ENCODE data around the gene BAD. TPM values are rescaled to one million over a fixed set of nuclear protein-coding genes. Genes with fewer than 3 reads are reported as not detected.

Gene BAD
- total RNA-seq, 1 experiment from 2014 or later, result 23.3 TPM

DNA sequence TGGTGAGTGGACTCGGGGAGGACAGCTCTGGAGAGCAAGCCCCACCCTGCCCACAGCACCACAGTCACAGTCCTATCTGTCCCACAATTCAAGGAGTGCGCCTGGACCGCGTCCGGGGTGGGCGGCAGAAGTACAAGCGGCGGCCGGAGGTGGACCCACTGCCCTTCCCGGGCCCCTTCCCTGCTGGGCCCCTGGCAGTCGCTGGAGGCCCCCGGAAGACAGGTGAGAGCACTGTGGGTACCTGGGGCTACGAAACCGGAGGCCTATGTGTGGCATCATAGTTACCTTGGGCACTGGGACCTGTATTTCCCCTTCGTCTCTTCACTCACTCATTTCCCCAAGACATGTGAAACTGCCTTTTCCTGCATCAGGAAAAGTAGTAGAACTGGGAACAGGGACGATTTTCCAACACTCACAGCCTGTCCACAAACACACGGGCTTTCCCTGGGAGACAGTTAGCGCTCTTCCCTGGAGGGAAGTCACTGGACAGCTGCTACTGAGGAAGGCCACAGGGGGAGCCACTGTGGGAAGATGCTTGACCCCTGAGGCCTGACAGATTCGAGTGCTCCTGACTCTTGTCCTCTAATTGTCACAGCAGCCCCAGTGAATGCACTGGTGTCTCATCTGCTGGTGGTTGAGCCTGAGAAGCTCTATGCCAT lies 29.8 kb upstream of the BAD start:
- H2BK5ac ChIP-seq (ENCODE audit: insufficient read length, low read length), result no peak overlapping the region
- no peak overlapping the region for H3K56ac ChIP-seq (ENCODE audit: insufficient read length, low read depth, low read length)
- Mint-ChIP-seq H3K9me3 (no peaks in the 10 kb centered on the region), H3K27me3 (ENCODE audit: low read depth) (no peaks in the 10 kb centered on the region), H3K4me1 (peaks cover 11 to 13% of the 10 kb centered on the region in 2 experiments), H3K4me3 (peak overlapping the region in 1 of 2 experiments; percentile 29; a peak in 2 of 5 replicates), H3K27ac (peak overlapping the region in 2 of 3 experiments; percentile 76 to 95; a peak in 5 of 7 replicates), H3K36me3 (ENCODE audit: insufficient read depth in 1 of 3, low read depth in 3 of 3) (peaks cover 18 to 41% (median 20%) of the 10 kb centered on the region in 3 experiments; a peak in 6 of 7 replicates)
- H2BK15ac ChIP-seq (ENCODE audit: low read depth, low read length), result no peak overlapping the region
- no peak overlapping the region for H2BK20ac ChIP-seq (ENCODE audit: low read depth, low read length, poor library complexity, severe bottlenecking)
- no peak overlapping the region for H2AFZ ChIP-seq (ENCODE audit: low read length)
- no peak overlapping the region for H2BK120ac ChIP-seq (ENCODE audit: low read depth, low read length, poor library complexity, severe bottlenecking)
- H3T11ph ChIP-seq (ENCODE audit: low read length), result no peak overlapping the region
- DNase-seq, result no peak
- no peak overlapping the region for H3K27ac ChIP-seq (ENCODE audit: insufficient read length, low read depth, low read length)
- H3K4ac ChIP-seq (ENCODE audit: low read depth, low read length), result no peak overlapping the region
- H4K91ac ChIP-seq (ENCODE audit: insufficient read length, low read depth, low read length), result no peak overlapping the region
- no peak overlapping the region for H3K9ac ChIP-seq (ENCODE audit: extremely low read depth, insufficient read length, low read length)
- no peak overlapping the region for H3K4me2 ChIP-seq (ENCODE audit: insufficient read depth, insufficient read length, low read length)
- no peaks in the 10 kb centered on the region for H3K79me1 ChIP-seq (ENCODE audit: insufficient read depth, low read depth, low read length, poor library complexity, severe bottlenecking)
- WGBS (ENCODE audit: extremely low coverage, insufficient read length, low lambda C conversion rate), result no CpG with 5 or more reads among the region's 19 CpGs
- no peaks in the 10 kb centered on the region for H3K27me3 ChIP-seq (ENCODE audit: insufficient read depth, low read length)
- H2AK5ac ChIP-seq (ENCODE audit: insufficient read length, low read length), result no peak overlapping the region
- TF ChIP-seq CTCF (conservative IDR thresholded peaks at IDR 0.05), result peak; percentile 49
- H3K14ac ChIP-seq (ENCODE audit: insufficient read depth, low read length), result no peak overlapping the region
- H3K23me2 ChIP-seq (ENCODE audit: insufficient read length, low read depth, low read length, poor library complexity, severe bottlenecking), result peaks cover 3% of the 10 kb centered on the region
- H2BK12ac ChIP-seq (ENCODE audit: insufficient read length, low read depth, low read length), result no peak overlapping the region
- no peak overlapping the region for H4K5ac ChIP-seq (ENCODE audit: insufficient read length, low read depth, low read length)
- H3K9me3 ChIP-seq (ENCODE audit: control insufficient read depth, low read depth, low read length), result no peaks in the 10 kb centered on the region
- H3K4me1 ChIP-seq (ENCODE audit: insufficient read depth, low read length), result no peaks in the 10 kb centered on the region
- no peak overlapping the region for H4K8ac ChIP-seq (replicated peaks; ENCODE audit: insufficient read length, low read depth, low read length)
- H3K79me2 ChIP-seq (ENCODE audit: insufficient read depth, low read length), result peaks cover 4% of the 10 kb centered on the region; the same call in 1 of the 2 replicates
- H4K20me1 ChIP-seq (ENCODE audit: control insufficient read depth, insufficient read depth, insufficient read length), result no peaks in the 10 kb centered on the region
- no peak overlapping the region for H3K23ac ChIP-seq (ENCODE audit: insufficient read length, low read depth, low read length)
- H3K18ac ChIP-seq (ENCODE audit: insufficient read length, low read depth, low read length), result no peak overlapping the region
